ENCODE data around the gene CDCP2.

- no peak for TF ChIP-seq CTCF (IDR thresholded peaks at IDR 0.05)
- TF ChIP-seq POLR2A (IDR thresholded peaks at IDR 0.05) = no peak
Measured at GRCh38 chr1:54165146-54165545, 12.3 kb upstream of the CDCP2 start.

Data from esophagus squamous epithelium (tissue), 4 donors.